Omental fat pad (tissue), 4 donors: Measurements from ENCODE around the gene TDRD10. TPM values are rescaled to one million over a fixed set of nuclear protein-coding genes. Genes with fewer than 3 reads are reported as not detected.

ENCODE experiments used
- ATAC-seq: fragments of 150-250 bp; one replicate; pipeline ENCODE4 v1.9.1; 2016; ENCODE audit warnings: mild to moderate bottlenecking, moderate library complexity; ENCODE audit not compliant: low FRiP score
- DNase-seq: peaks from one replicate; pipeline ENCODE4 v3.0.0-alpha.2; 2019; ENCODE audit warnings: low spot score
- CTCF ChIP-seq, 3 donors: fragments of 450-650 bp; IDR thresholded peaks; one replicate each; pipeline ENCODE4 v1.5.1; 2016 to 2017; ENCODE audit warnings: antibody characterized with exemption in 3 of 3, mild to moderate bottlenecking in 3 of 3, moderate library complexity in 2 of 3
- total RNA-seq, 4 donors: library from RNA; depleted of rRNA; stranded (reverse); fragments of >200 nt; gene quantifications; one replicate each; pipeline ENCODE4 v1.1.0, GENCODE V29; 2016

The TDRD10 gene
- total RNA-seq, 4 donors from 2014 or later: 6.4 to 15.3 (median 7.7) TPM

- ATAC-seq: no peak
- DNase-seq: no peak
- no peak for TF ChIP-seq CTCF (IDR thresholded peaks at IDR 0.05)
These were observed 33.3 kb upstream of the TDRD10 start for GRCh38 chr1:154468535-154469250.

- no peak for ATAC-seq
- TF ChIP-seq CTCF (IDR thresholded peaks at IDR 0.05): no peak
These were observed 32.0 kb upstream of the TDRD10 start for GRCh38 chr1:154469844-154470560.

GRCh38 chr1:154471304-154471703, 30.7 kb upstream of the TDRD10 start:
- DNase-seq (peak; percentile 5), ATAC-seq (no peak)
- TF ChIP-seq CTCF (IDR thresholded peaks at IDR 0.05): no peak

More at GRCh38 chr1:154469844-154470560, 32.0 kb upstream of the TDRD10 start:
- no peak for DNase-seq

- TF ChIP-seq CTCF (IDR thresholded peaks at IDR 0.05): no peak
- DNase-seq (peak; percentile 27), ATAC-seq (no peak)
These were observed 27.2 kb upstream of the TDRD10 start for GRCh38 chr1:154474802-154475201.

- DNase-seq (peak; percentile 12), ATAC-seq (no peak)
- TF ChIP-seq CTCF (IDR thresholded peaks at IDR 0.05): no peak
These were observed 25.2 kb upstream of the TDRD10 start for GRCh38 chr1:154476791-154477190.

GRCh38 chr1:154478013-154478412, 24.0 kb upstream of the TDRD10 start:
- TF ChIP-seq CTCF (IDR thresholded peaks at IDR 0.05): no peak
- DNase-seq (peak; percentile 16), ATAC-seq (no peak)

- no peak for DNase-seq
- no peak for TF ChIP-seq CTCF (IDR thresholded peaks at IDR 0.05)
- no peak for ATAC-seq
These were observed 23.4 kb upstream of the TDRD10 start for GRCh38 chr1:154478639-154479038.
